CD4-positive, alpha-beta T cell (primary cell): Measurements from ENCODE around the gene C3orf33. TPM values are rescaled to one million over a fixed set of nuclear protein-coding genes. Genes with fewer than 3 reads are reported as not detected.
"Not testable (repeated sequence)": the region's sequence is repeated elsewhere in the genome, so short reads cannot be mapped to it uniquely, and the experiment has no call there.

Experiments
- ATAC-seq: fragments of 200-7000 bp; cut with Tn5 transposase; one replicate; pipeline ENCODE4 v1.10.0; 2022; ENCODE audit warnings: mild to moderate bottlenecking; ENCODE audit not compliant: poor library complexity
- CTCF ChIA-PET: fragments of 350-600 bp; sonication (Branson Sonifier 250); formaldehyde crosslinking; loops from one replicate; lab custom pipeline; 2021; ENCODE audit warnings: antibody characterized with exemption, inconsistent platforms; lab: Charles Lee
- POLR2A ChIA-PET: fragments of 350-600 bp; sonication (Branson Sonifier 250); formaldehyde crosslinking; loops from one replicate; lab custom pipeline; 2021; ENCODE audit warnings: antibody characterized with exemption, inconsistent platforms; lab: Charles Lee
- DNase-seq, 14 experiments: peaks; one replicate each; pipeline ENCODE4 v3.0.0-alpha.2; 2013 to 2020; ENCODE audit warnings: mixed read lengths in 2 of 14
- H3K27ac ChIP-seq, 2 donors: one replicate each; pipeline versions ENCODE4 v1.5.1 to v1.7.0; 2013; ENCODE audit warnings: low read length in 2 of 2, low read depth in 1 of 2, mild to moderate bottlenecking in 1 of 2
- H3K27me3 ChIP-seq, 2 experiments: 1 replicate in 1 of 2; 2 replicates in 1 of 2; pipeline versions ENCODE4 v1.6.1 to v1.7.0; 2013; ENCODE audit warnings: low read length in 2 of 2, control low read depth in 1 of 2, mild to moderate bottlenecking in 1 of 2, moderate library complexity in 1 of 2; ENCODE audit not compliant: insufficient read depth in 2 of 2, control insufficient read depth in 1 of 2
- H3K36me3 ChIP-seq: one replicate; pipeline ENCODE4 v1.6.1; 2013; ENCODE audit warnings: low read length, control low read depth; ENCODE audit not compliant: insufficient read depth
- H3K4me1 ChIP-seq: one replicate; pipeline ENCODE4 v1.6.1; 2013; ENCODE audit warnings: low read length, control low read depth; ENCODE audit not compliant: insufficient read depth
- H3K4me3 ChIP-seq: one replicate; pipeline ENCODE4 v1.5.1; 2013; ENCODE audit warnings: mild to moderate bottlenecking, low read length, moderate library complexity
- H3K9me3 ChIP-seq, 2 experiments: 1 replicate in 1 of 2; 2 replicates in 1 of 2; pipeline versions ENCODE4 v1.6.1 to v1.7.0; 2013; ENCODE audit warnings: low read length in 2 of 2, mild to moderate bottlenecking in 2 of 2, control low read depth in 1 of 2, moderate library complexity in 1 of 2; ENCODE audit not compliant: control insufficient read depth in 1 of 2, insufficient read depth in 1 of 2
- H3K27ac Mint-ChIP-seq: one replicate; pipeline ENCODE4 v1.8.0; 2020; ENCODE audit warnings: mixed read lengths
- H3K27me3 Mint-ChIP-seq: one replicate; pipeline ENCODE4 v1.8.0; 2021; ENCODE audit warnings: mixed read lengths
- H3K36me3 Mint-ChIP-seq: one replicate; pipeline ENCODE4 v1.8.0; 2021; ENCODE audit warnings: low read depth, mixed read lengths
- H3K4me1 Mint-ChIP-seq: one replicate; pipeline ENCODE4 v1.8.0; 2021; ENCODE audit warnings: low read depth, mixed read lengths
- H3K4me3 Mint-ChIP-seq: one replicate; pipeline ENCODE4 v1.8.0; 2020; ENCODE audit warnings: mild to moderate bottlenecking, mixed read lengths
- H3K9me3 Mint-ChIP-seq: one replicate; pipeline ENCODE4 v1.8.0; 2020; ENCODE audit warnings: mixed read lengths
- CTCF ChIP-seq: fragments of 200-600 bp; IDR thresholded peaks from one replicate; pipeline ENCODE4 v1.8.0; 2022; ENCODE audit warnings: antibody characterized with exemption, mild to moderate bottlenecking
- intact Hi-C, 2 experiments: fragments of 100-400 bp; cut with DNase I in 1 of 2; cut with micrococcal nuclease in 1 of 2; formaldehyde crosslinking; loops; one replicate each; pipeline versions ENCODE4 v1.15.1 to v1.9.0; 2023 to 2025; cut with DNase I, micrococcal nuclease
- total RNA-seq, 174 experiments: library from RNA in 2 of 174; stranded (reverse) in 2 of 174; gene quantifications; one replicate each; pipeline ENCODE4 v1.2.3 and lab custom pipeline; 2021 to 2026

The C3orf33 gene
- total RNA-seq, 2 experiments from 2014 or later, result 2.4 to 2.6 TPM

DNA sequence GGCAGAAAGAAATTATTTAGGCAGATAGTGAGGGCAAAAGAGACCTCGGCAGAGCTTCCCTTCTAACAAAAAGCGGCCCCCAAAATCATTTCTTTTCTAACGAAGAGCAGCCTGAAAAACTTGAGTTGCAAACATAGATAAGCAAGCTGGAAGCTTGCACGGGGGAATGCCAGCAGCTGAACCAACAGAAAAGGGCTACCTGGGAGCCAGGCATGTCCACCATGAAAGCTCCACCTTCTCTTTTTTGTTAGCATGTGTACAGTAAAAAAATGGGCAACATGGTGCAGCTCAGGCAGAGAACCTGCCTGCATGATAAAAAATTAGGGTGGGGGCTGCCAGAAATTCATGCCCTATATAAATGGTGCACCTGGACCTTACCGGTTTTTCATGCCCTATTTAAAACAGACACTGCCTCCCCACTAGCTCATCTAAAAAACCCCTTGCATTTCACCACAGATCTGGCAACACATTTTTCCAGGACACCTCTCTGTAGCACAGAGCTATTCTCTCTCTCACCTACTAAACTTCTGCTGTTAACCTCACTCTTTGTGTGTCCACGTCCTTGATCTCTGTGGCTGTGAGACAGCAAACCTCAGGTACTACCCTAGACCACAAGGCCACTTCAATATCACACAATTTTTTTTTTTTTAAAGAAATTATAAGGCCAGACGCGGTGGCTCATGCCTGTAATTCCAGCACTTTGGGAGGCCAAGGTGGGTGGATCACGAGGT is 29.4 kb upstream of the C3orf33 start:
- Mint-ChIP-seq H3K9me3 (no peaks in the 10 kb centered on the region), H3K4me3 (no peak overlapping the region), H3K4me1 (peaks cover 5% of the 10 kb centered on the region), H3K36me3 (peaks cover 40% of the 10 kb centered on the region), H3K27ac (no peak overlapping the region), H3K27me3 (no peaks in the 10 kb centered on the region)
- DNase-seq, result no peak
- Histone ChIP-seq H3K27me3 (no peaks in the 10 kb centered on the region), H3K27ac (no peak overlapping the region), H3K36me3 (peaks cover 8% of the 10 kb centered on the region), H3K4me1 (no peaks in the 10 kb centered on the region), H3K9me3 (no peaks in the 10 kb centered on the region), H3K4me3 (no peak overlapping the region)
- ChIA-PET POLR2A (interaction anchor here (0.6 to 0.9 kb wide), 3 partner anchors 11 to 124 kb away, joined by 3 read pairs; partner anchors contain the start of gene C3orf33), CTCF (no interaction called here)
- TF ChIP-seq CTCF, result no peak
- ATAC-seq, result no peak
- intact Hi-C loops, result no loop called here

GRCh38 chr3:155828490-155829098 is 22.5 kb upstream of the C3orf33 start:
- H3K4me3 Mint-ChIP-seq, H3K4me1 ChIP-seq, DNase-seq, H3K4me3 ChIP-seq, H3K27me3 ChIP-seq, POLR2A ChIA-PET, H3K9me3 ChIP-seq, ATAC-seq, H3K27ac Mint-ChIP-seq, intact Hi-C loops, CTCF ChIA-PET, H3K27ac ChIP-seq, H3K4me1 Mint-ChIP-seq, H3K9me3 Mint-ChIP-seq, H3K27me3 Mint-ChIP-seq: not testable (repeated sequence)
- H3K36me3 ChIP-seq, result peaks cover 24% of the 10 kb centered on the region
- H3K36me3 Mint-ChIP-seq, result peaks cover 36% of the 10 kb centered on the region

GRCh38 chr3:155815030-155815545 is 9.0 kb upstream of the C3orf33 start:
- H3K27me3 Mint-ChIP-seq, result peaks cover 6% of the 10 kb centered on the region
- H3K9me3 Mint-ChIP-seq, result no peaks in the 10 kb centered on the region
- H3K4me3 Mint-ChIP-seq, result no peak overlapping the region
- ChIA-PET CTCF (interaction anchor here (0.6 kb wide), 1 partner anchor 9 kb away, joined by 6 read pairs; no protein-coding TSS in a partner anchor), POLR2A (no interaction called here)
- Histone ChIP-seq H3K9me3 (no peaks in the 10 kb centered on the region), H3K36me3 (no peaks in the 10 kb centered on the region), H3K4me1 (no peaks in the 10 kb centered on the region), H3K4me3 (no peak overlapping the region), H3K27ac (no peak overlapping the region), H3K27me3 (no peaks in the 10 kb centered on the region)
- no peaks in the 10 kb centered on the region for H3K4me1 Mint-ChIP-seq
- DNase-seq (no peak), ATAC-seq (no peak)
- intact Hi-C loops, result no loop called here
- H3K36me3 Mint-ChIP-seq, result no peaks in the 10 kb centered on the region
- H3K27ac Mint-ChIP-seq, result no peak overlapping the region
- no peak for TF ChIP-seq CTCF

DNA sequence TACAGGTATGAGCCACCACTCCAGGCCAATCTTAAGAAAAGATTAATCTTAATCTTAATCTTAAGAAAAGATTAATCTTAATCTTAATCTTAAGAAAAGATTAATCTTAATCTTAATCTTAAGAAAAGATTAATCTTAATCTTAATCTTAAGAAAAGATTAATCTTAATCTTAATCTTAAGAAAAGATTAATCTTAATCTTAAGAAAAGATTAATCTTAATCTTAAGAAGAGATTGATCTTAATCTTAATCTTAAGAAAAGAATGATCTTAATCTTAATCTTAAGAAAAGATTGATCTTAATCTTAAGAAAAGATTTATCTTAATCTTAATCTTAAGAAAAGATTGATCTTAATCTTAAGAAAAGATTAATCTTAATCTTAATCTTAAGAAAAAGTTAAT is 7.1 kb upstream of the C3orf33 start:
- H3K4me3 ChIP-seq, H3K4me1 Mint-ChIP-seq, H3K27ac ChIP-seq, ATAC-seq, H3K4me1 ChIP-seq, intact Hi-C loops, H3K27ac Mint-ChIP-seq, H3K27me3 ChIP-seq, H3K9me3 ChIP-seq, H3K4me3 Mint-ChIP-seq, H3K9me3 Mint-ChIP-seq, H3K36me3 Mint-ChIP-seq, POLR2A ChIA-PET, H3K36me3 ChIP-seq, DNase-seq, CTCF ChIA-PET: not testable (repeated sequence)
- peaks cover 11% of the 10 kb centered on the region for H3K27me3 Mint-ChIP-seq
